ENCODE data around the gene ADAM12. TPM values are rescaled to one million over a fixed set of nuclear protein-coding genes. Genes with fewer than 3 reads are reported as not detected.

ADAM12 gene
- total and polyA plus RNA-seq, 2 donors from 2014 or later: 0.26 to 3.3 TPM

- no peaks in the 10 kb centered on the region for H3K36me3 ChIP-seq (ENCODE audit: control insufficient read depth in 2 of 3, insufficient read depth in 3 of 3, low read length in 3 of 3)
- TF ChIP-seq, protein P1, sequence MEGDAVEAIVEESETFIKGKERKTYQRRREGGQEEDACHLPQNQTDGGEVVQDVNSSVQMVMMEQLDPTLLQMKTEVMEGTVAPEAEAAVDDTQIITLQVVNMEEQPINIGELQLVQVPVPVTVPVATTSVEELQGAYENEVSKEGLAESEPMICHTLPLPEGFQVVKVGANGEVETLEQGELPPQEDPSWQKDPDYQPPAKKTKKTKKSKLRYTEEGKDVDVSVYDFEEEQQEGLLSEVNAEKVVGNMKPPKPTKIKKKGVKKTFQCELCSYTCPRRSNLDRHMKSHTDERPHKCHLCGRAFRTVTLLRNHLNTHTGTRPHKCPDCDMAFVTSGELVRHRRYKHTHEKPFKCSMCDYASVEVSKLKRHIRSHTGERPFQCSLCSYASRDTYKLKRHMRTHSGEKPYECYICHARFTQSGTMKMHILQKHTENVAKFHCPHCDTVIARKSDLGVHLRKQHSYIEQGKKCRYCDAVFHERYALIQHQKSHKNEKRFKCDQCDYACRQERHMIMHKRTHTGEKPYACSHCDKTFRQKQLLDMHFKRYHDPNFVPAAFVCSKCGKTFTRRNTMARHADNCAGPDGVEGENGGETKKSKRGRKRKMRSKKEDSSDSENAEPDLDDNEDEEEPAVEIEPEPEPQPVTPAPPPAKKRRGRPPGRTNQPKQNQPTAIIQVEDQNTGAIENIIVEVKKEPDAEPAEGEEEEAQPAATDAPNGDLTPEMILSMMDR (IDR thresholded peaks at IDR 0.05; ENCODE audit: borderline replicate concordance, extremely low read depth, insufficient read depth): peak; percentile 83
- no peak overlapping the region for H3K9ac ChIP-seq (ENCODE audit: low read length in 3 of 3)
- no peaks in the 10 kb centered on the region for H3K27me3 ChIP-seq (ENCODE audit: control insufficient read depth, insufficient read depth, low read length)
- H3K4me3 ChIP-seq (ENCODE audit: low read length in 3 of 3): no peak overlapping the region
- no peaks in the 10 kb centered on the region for H3K9me3 ChIP-seq (ENCODE audit: control insufficient read depth in 2 of 3, insufficient read depth in 1 of 3, low read length in 3 of 3)
- FAIRE-seq (peak; percentile 61), DNase-seq (peak in 4 of 5 donors; percentile 53 to 92 (median 70))
- no peak overlapping the region for H3K27ac ChIP-seq (ENCODE audit: low read depth in 2 of 2, low read length in 2 of 2)
- intact Hi-C loops (cut with DNase I): loop anchor here (10.0 kb wide), 2 partner anchors 402 to 522 kb away; partner anchors contain the start of gene ADAM12
- no peaks in the 10 kb centered on the region for H3K4me1 ChIP-seq (ENCODE audit: control insufficient read depth in 2 of 3, insufficient read depth in 2 of 3, low read depth in 1 of 3, low read length in 3 of 3)
These were observed 405.9 kb downstream of the ADAM12 start for GRCh38 chr10:125982260-125982948.

DNA sequence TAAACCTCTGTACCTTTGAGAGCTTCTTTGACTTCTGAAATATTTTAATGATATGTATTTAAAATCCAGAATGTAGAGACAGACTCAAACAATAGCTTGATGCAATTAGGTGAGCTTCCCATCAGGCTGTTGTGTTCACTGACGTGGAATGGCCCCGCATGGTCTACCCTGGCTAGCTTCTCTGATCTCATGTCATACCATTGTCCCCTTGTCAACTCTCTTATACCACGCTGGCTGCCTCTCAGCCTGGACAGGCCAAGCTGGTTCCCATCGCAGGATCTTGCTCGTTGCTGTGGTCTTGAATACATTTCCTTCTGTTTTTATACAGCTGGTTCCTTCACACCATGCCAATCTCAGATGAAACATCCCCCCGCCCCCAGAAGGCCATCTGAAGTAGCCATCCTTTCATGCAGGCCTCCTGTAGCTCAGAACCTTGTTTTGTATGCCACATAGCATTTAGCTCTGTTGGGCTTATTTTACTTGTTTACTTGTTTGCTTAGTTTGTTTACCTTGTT is 407.7 kb downstream of the ADAM12 start:
- H3K4me1 ChIP-seq (ENCODE audit: control insufficient read depth in 2 of 3, insufficient read depth in 2 of 3, low read depth in 1 of 3, low read length in 3 of 3): no peaks in the 10 kb centered on the region
- no peaks in the 10 kb centered on the region for H3K27me3 ChIP-seq (ENCODE audit: control insufficient read depth, insufficient read depth, low read length)
- no peak for DNase-seq
- H3K36me3 ChIP-seq (ENCODE audit: control insufficient read depth in 2 of 3, insufficient read depth in 3 of 3, low read length in 3 of 3): no peaks in the 10 kb centered on the region
- H3K27ac ChIP-seq (ENCODE audit: low read depth in 2 of 2, low read length in 2 of 2): no peak overlapping the region
- H3K9me3 ChIP-seq (ENCODE audit: control insufficient read depth in 2 of 3, insufficient read depth in 1 of 3, low read length in 3 of 3): no peaks in the 10 kb centered on the region
- intact Hi-C loops (cut with DNase I): loop anchor here (10.0 kb wide), 2 partner anchors 404 to 524 kb away; partner anchors contain the start of gene ADAM12
- no peak for FAIRE-seq
- H3K4me3 ChIP-seq (ENCODE audit: low read length in 3 of 3): no peak overlapping the region
- TF ChIP-seq, protein P1 (IDR thresholded peaks at IDR 0.05; ENCODE audit: borderline replicate concordance, extremely low read depth, insufficient read depth): no peak
- no peak overlapping the region for H3K9ac ChIP-seq (ENCODE audit: low read length in 3 of 3)

- DNase-seq (no peak), FAIRE-seq (no peak)
- Histone ChIP-seq H3K4me3 (ENCODE audit: low read length in 3 of 3) (no peak overlapping the region), H3K9ac (ENCODE audit: low read length in 3 of 3) (no peak overlapping the region), H3K9me3 (ENCODE audit: control insufficient read depth in 2 of 3, insufficient read depth in 1 of 3, low read length in 3 of 3) (no peaks in the 10 kb centered on the region), H3K4me1 (ENCODE audit: control insufficient read depth in 2 of 3, insufficient read depth in 2 of 3, low read depth in 1 of 3, low read length in 3 of 3) (no peaks in the 10 kb centered on the region), H3K27me3 (ENCODE audit: control insufficient read depth, insufficient read depth, low read length) (no peaks in the 10 kb centered on the region), H3K27ac (ENCODE audit: low read depth in 2 of 2, low read length in 2 of 2) (no peak overlapping the region), H3K36me3 (ENCODE audit: control insufficient read depth in 2 of 3, insufficient read depth in 3 of 3, low read length in 3 of 3) (no peaks in the 10 kb centered on the region)
- intact Hi-C loops (cut with DNase I): loop anchor here (10.0 kb wide), 2 partner anchors 405 to 525 kb away; partner anchors contain the start of gene ADAM12
- TF ChIP-seq, protein P1 (IDR thresholded peaks at IDR 0.05; ENCODE audit: borderline replicate concordance, extremely low read depth, insufficient read depth): no peak
These were observed 408.3 kb downstream of the ADAM12 start for GRCh38 chr10:125979976-125980375.
